ENCODE measurements around the gene ABCF1. TPM values are rescaled to one million over a fixed set of nuclear protein-coding genes. Genes with fewer than 3 reads are reported as not detected.
"Not testable (repeated sequence)": the region's sequence is repeated elsewhere in the genome, so short reads cannot be mapped to it uniquely, and the experiment has no call there.

Gene ABCF1
- 29.5 TPM for total RNA-seq

GRCh38 chr6:30571075-30571761 is at the start of gene ABCF1:
ABCF1 (plus strand) TSS chr6:30571442; CDS start chr6:30571488, 46 bp downstream.
- Histone ChIP-seq H3K36me3 (no peaks in the 10 kb centered on the region), H3K4me3 (peak within 1 kb of the TSS; percentile 54 to 75), H3K27me3 (no peaks in the 10 kb centered on the region), H3K9me3 (no peaks in the 10 kb centered on the region), H3K27ac (peak within 1 kb of the TSS; percentile 91), H3K4me1 (peaks cover 44% of the 10 kb centered on the region)
- TF ChIP-seq, protein P1, sequence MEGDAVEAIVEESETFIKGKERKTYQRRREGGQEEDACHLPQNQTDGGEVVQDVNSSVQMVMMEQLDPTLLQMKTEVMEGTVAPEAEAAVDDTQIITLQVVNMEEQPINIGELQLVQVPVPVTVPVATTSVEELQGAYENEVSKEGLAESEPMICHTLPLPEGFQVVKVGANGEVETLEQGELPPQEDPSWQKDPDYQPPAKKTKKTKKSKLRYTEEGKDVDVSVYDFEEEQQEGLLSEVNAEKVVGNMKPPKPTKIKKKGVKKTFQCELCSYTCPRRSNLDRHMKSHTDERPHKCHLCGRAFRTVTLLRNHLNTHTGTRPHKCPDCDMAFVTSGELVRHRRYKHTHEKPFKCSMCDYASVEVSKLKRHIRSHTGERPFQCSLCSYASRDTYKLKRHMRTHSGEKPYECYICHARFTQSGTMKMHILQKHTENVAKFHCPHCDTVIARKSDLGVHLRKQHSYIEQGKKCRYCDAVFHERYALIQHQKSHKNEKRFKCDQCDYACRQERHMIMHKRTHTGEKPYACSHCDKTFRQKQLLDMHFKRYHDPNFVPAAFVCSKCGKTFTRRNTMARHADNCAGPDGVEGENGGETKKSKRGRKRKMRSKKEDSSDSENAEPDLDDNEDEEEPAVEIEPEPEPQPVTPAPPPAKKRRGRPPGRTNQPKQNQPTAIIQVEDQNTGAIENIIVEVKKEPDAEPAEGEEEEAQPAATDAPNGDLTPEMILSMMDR (IDR thresholded peaks at IDR 0.05), result peak in 1 of 3 experiments; percentile 28
- TF ChIP-seq POLR2A (IDR thresholded peaks at IDR 0.05) (peak in 1 of 2 donors; percentile 21), POLR2AphosphoS5 (IDR thresholded peaks at IDR 0.05; ENCODE audit: insufficient read depth in 1 of 2, low read depth in 1 of 2) (peak; percentile 97 to 98)
- DNase-seq (ENCODE audit: extremely low spot score in 2 of 2), result peak; percentile 98
- intact Hi-C loops (cut with DNase I), result no loop called here

DNA sequence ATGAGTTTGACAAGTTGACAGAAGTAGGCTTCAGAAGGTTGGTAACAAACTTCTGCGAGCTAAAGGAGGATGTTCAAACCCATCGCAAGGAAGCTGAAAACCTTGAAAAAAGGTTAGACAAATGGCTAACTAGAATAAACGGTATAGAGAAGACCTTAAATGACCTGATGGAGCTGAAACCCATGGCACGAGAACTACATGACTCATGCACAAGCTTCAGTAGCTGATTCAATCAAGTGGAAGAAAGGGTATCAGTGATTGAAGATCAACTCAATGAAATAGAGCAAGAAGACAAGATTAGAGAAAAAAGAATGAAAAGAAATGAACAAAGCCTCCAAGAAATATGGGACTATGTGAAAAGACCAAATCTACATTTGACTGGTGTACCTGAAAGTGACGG is 49.3 kb upstream of the ABCF1 start:
- peaks cover 26% of the 10 kb centered on the region for H3K4me1 ChIP-seq
- H3K9me3 ChIP-seq; H3K27me3 ChIP-seq; intact Hi-C loops (cut with DNase I); DNase-seq (ENCODE audit: extremely low spot score in 2 of 2); H3K36me3 ChIP-seq; H3K4me3 ChIP-seq; H3K27ac ChIP-seq: not testable (repeated sequence)

- H3K27ac ChIP-seq; H3K4me3 ChIP-seq; intact Hi-C loops (cut with DNase I); H3K36me3 ChIP-seq; H3K9me3 ChIP-seq; DNase-seq (ENCODE audit: extremely low spot score in 2 of 2); H3K27me3 ChIP-seq; H3K4me1 ChIP-seq: not testable (repeated sequence)
Observed at GRCh38 chr6:30526444-30526843, 44.8 kb upstream of the ABCF1 start.

GRCh38 chr6:30529349-30529875 is 41.8 kb upstream of the ABCF1 start:
- H3K27ac ChIP-seq; intact Hi-C loops (cut with DNase I); H3K27me3 ChIP-seq; H3K4me1 ChIP-seq; DNase-seq (ENCODE audit: extremely low spot score in 2 of 2); H3K36me3 ChIP-seq; H3K4me3 ChIP-seq; H3K9me3 ChIP-seq: not testable (repeated sequence)

GRCh38 chr6:30530014-30530413 is 41.2 kb upstream of the ABCF1 start:
- no peaks in the 10 kb centered on the region for H3K27me3 ChIP-seq
- no peak for DNase-seq (ENCODE audit: extremely low spot score in 2 of 2)
- H3K27ac ChIP-seq, result no peak overlapping the region
- H3K4me1 ChIP-seq, result peaks cover 8% of the 10 kb centered on the region
- no peaks in the 10 kb centered on the region for H3K9me3 ChIP-seq
- no peaks in the 10 kb centered on the region for H3K36me3 ChIP-seq
- intact Hi-C loops (cut with DNase I), result loop anchor here (5.0 kb wide), 1 partner anchor 43 kb away; the partner anchor contains the start of gene HLA-E
- H3K4me3 ChIP-seq, result no peak overlapping the region
- TF ChIP-seq, protein P1 (IDR thresholded peaks at IDR 0.05), result no peak
- TF ChIP-seq POLR2AphosphoS5 (IDR thresholded peaks at IDR 0.05; ENCODE audit: insufficient read depth in 1 of 2, low read depth in 1 of 2), result no peak

- no peaks in the 10 kb centered on the region for H3K27me3 ChIP-seq
- no peak overlapping the region for H3K27ac ChIP-seq
- H3K36me3 ChIP-seq, result no peaks in the 10 kb centered on the region
- H3K4me3 ChIP-seq, result no peak overlapping the region
- no peak for DNase-seq (ENCODE audit: extremely low spot score in 2 of 2)
- H3K9me3 ChIP-seq, result no peaks in the 10 kb centered on the region
- peaks cover 8% of the 10 kb centered on the region for H3K4me1 ChIP-seq
- TF ChIP-seq, protein P1 (IDR thresholded peaks at IDR 0.05), result no peak
- TF ChIP-seq POLR2AphosphoS5 (IDR thresholded peaks at IDR 0.05; ENCODE audit: insufficient read depth in 1 of 2, low read depth in 1 of 2) (no peak), POLR2A (IDR thresholded peaks at IDR 0.05) (no peak)
- intact Hi-C loops (cut with DNase I), result loop anchor here (5.0 kb wide), 1 partner anchor 46 kb away; the partner anchor contains the start of gene HLA-E
Observed at GRCh38 chr6:30533460-30534294, 37.6 kb upstream of the ABCF1 start.

Data from vagina (tissue), 2 donors.